ENCODE data around the gene RABEP1. TPM values are rescaled to one million over a fixed set of nuclear protein-coding genes. Genes with fewer than 3 reads are reported as not detected.

RABEP1 gene
- total and polyA plus RNA-seq, 9 of the 15 experiments (the other 6 are each of a cell fraction or from before 2014, with no cell fraction given): 8.2 to 38.9 (median 30.3) TPM

- in situ Hi-C loops (cut with MboI) (no loop called here), intact Hi-C loops (cut with micrococcal nuclease) (no loop called here)
- Histone ChIP-seq H3K79me2 (ENCODE audit: control insufficient read depth, insufficient read depth, low read length) (peaks cover 6% of the 10 kb centered on the region; the same call in 1 of the 3 replicates), H3K27me3 (ENCODE audit: control insufficient read depth in 2 of 2, insufficient read depth in 2 of 2, low read length in 2 of 2) (no peaks in the 10 kb centered on the region), H3K27ac (ENCODE audit: extremely low read depth, low read depth, low read length) (no peak overlapping the region), H3K9me3 (replicated peaks; ENCODE audit: control insufficient read depth, insufficient read depth, low read depth, low read length) (no peaks in the 10 kb centered on the region), H4K20me1 (replicated peaks; ENCODE audit: control insufficient read depth, insufficient read depth, low read length) (no peaks in the 10 kb centered on the region), H3K4me1 (replicated peaks in 1 of 2; ENCODE audit: control insufficient read depth in 2 of 2, insufficient read depth in 2 of 2, low read length in 2 of 2) (no peaks in the 10 kb centered on the region), H3K36me3 (ENCODE audit: control insufficient read depth, insufficient read depth, low read length) (peaks cover 82% of the 10 kb centered on the region; the same call in 2 of the 3 replicates), H3K4me2 (ENCODE audit: insufficient read depth, low read length) (no peak overlapping the region), H2AFZ (ENCODE audit: low read depth, low read length) (no peak overlapping the region), H3K4me3 (no peak overlapping the region), H3K9me1 (ENCODE audit: control insufficient read depth, insufficient read depth, low read length) (no peaks in the 10 kb centered on the region), H3K9ac (ENCODE audit: insufficient read depth in 1 of 2, low read depth in 2 of 2, low read length in 2 of 2) (no peak overlapping the region)
- ATAC-seq (no peak), DNase-seq (ENCODE audit: extremely low read depth in 1 of 4, low spot score in 3 of 4) (no peak), FAIRE-seq (no peak)
- CTCF ChIA-PET (ENCODE audit: low intra/inter-chr PET ratio): no interaction called here
- TF ChIP-seq ERF (CRISPR knock-in tag; IDR thresholded peaks at IDR 0.05) (no peak), SP1 (CRISPR knock-in tag; IDR thresholded peaks at IDR 0.05) (no peak)
- no TSS peak for BruUV-seq (replicated peaks)
- WGBS (ENCODE audit: insufficient coverage, low coverage, missing lambda C conversion rate): 87% methylated on average over 3 of the region's 3 CpGs
- POLR2A ChIA-PET: interaction anchor here (0.7 to 4.1 kb wide), 5 partner anchors 8 to 719 kb away, joined by 3 to 13 read pairs (median 7); partner anchors contain the start of genes NUP88 and RPAIN
Observed at GRCh38 chr17:5429191-5429887, 147.3 kb downstream of the RABEP1 start.

- Histone ChIP-seq H3K27ac (ENCODE audit: extremely low read depth, low read depth, low read length) (no peak overlapping the region), H3K36me3 (ENCODE audit: control insufficient read depth, insufficient read depth, low read length) (peaks cover 81% of the 10 kb centered on the region), H3K4me3 (no peak overlapping the region), H4K20me1 (replicated peaks; ENCODE audit: control insufficient read depth, insufficient read depth, low read length) (no peaks in the 10 kb centered on the region), H3K9ac (ENCODE audit: insufficient read depth in 1 of 2, low read depth in 2 of 2, low read length in 2 of 2) (no peak overlapping the region), H3K9me3 (replicated peaks; ENCODE audit: control insufficient read depth, insufficient read depth, low read depth, low read length) (no peaks in the 10 kb centered on the region), H2AFZ (ENCODE audit: low read depth, low read length) (no peak overlapping the region), H3K4me2 (ENCODE audit: insufficient read depth, low read length) (no peak overlapping the region), H3K79me2 (ENCODE audit: control insufficient read depth, insufficient read depth, low read length) (peaks cover 13% of the 10 kb centered on the region; the same call in 2 of the 3 replicates), H3K27me3 (ENCODE audit: control insufficient read depth in 2 of 2, insufficient read depth in 2 of 2, low read length in 2 of 2) (no peaks in the 10 kb centered on the region), H3K9me1 (ENCODE audit: control insufficient read depth, insufficient read depth, low read length) (no peaks in the 10 kb centered on the region), H3K4me1 (replicated peaks in 1 of 2; ENCODE audit: control insufficient read depth in 2 of 2, insufficient read depth in 2 of 2, low read length in 2 of 2) (no peaks in the 10 kb centered on the region)
- DNase-seq (ENCODE audit: extremely low read depth in 1 of 4, low spot score in 3 of 4): no peak
- in situ Hi-C loops (cut with MboI): no loop called here
- BruUV-seq (replicated peaks): no TSS peak
- intact Hi-C loops (cut with micrococcal nuclease): no loop called here
- 75% methylated on average over 2 of the region's 3 CpGs for WGBS (ENCODE audit: insufficient coverage, low coverage, missing lambda C conversion rate)
- ChIA-PET CTCF (ENCODE audit: low intra/inter-chr PET ratio) (no interaction called here), POLR2A (interaction anchor here (4.1 kb wide), 1 partner anchor 11 kb away, joined by 13 read pairs; the partner anchor contains the start of genes NUP88 and RPAIN)
- ATAC-seq: peak; percentile 14; the same call in 1 of the 3 replicates
- FAIRE-seq: no peak
- TF ChIP-seq, protein P1, sequence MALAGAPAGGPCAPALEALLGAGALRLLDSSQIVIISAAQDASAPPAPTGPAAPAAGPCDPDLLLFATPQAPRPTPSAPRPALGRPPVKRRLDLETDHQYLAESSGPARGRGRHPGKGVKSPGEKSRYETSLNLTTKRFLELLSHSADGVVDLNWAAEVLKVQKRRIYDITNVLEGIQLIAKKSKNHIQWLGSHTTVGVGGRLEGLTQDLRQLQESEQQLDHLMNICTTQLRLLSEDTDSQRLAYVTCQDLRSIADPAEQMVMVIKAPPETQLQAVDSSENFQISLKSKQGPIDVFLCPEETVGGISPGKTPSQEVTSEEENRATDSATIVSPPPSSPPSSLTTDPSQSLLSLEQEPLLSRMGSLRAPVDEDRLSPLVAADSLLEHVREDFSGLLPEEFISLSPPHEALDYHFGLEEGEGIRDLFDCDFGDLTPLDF (CRISPR knock-in tag; IDR thresholded peaks at IDR 0.05): no peak
- TF ChIP-seq ZNF644 (tag; IDR thresholded peaks at IDR 0.05; ENCODE audit: low read depth) (no peak), POLR3G (IDR thresholded peaks at IDR 0.05; ENCODE audit: extremely low read depth, insufficient read length, insufficient replicate concordance) (no peak), ZNF57 (CRISPR knock-in tag; IDR thresholded peaks at IDR 0.05) (no peak), NFRKB (IDR thresholded peaks at IDR 0.05; ENCODE audit: low read depth) (no peak), CHCHD3 (CRISPR knock-in tag; IDR thresholded peaks at IDR 0.05) (no peak), HOXB6 (CRISPR knock-in tag; IDR thresholded peaks at IDR 0.05; ENCODE audit: borderline replicate concordance) (no peak), TCF7L2 (IDR thresholded peaks at IDR 0.05; ENCODE audit: low read depth, low read length) (no peak)
- TF ChIP-seq, protein P2, sequence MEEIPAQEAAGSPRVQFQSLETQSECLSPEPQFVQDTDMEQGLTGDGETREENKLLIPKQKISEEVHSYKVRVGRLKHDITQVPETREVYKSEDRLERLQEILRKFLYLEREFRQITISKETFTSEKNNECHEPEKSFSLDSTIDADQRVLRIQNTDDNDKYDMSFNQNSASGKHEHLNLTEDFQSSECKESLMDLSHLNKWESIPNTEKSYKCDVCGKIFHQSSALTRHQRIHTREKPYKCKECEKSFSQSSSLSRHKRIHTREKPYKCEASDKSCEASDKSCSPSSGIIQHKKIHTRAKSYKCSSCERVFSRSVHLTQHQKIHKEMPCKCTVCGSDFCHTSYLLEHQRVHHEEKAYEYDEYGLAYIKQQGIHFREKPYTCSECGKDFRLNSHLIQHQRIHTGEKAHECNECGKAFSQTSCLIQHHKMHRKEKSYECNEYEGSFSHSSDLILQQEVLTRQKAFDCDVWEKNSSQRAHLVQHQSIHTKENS (CRISPR knock-in tag; IDR thresholded peaks at IDR 0.05): no peak
Observed at GRCh38 chr17:5430413-5430999, 148.4 kb downstream of the RABEP1 start.

Data from K562 (cell line).